HG02588 (cell line): ENCODE data around the gene ZNF319.

Experiments
- ATAC-seq: cut with Tn5 transposase; IDR thresholded peaks from one replicate; pipeline ENCODE4 v1.9.1; 2021; ENCODE audit warnings: mild to moderate bottlenecking, moderate library complexity; ENCODE audit not compliant: unreplicated experiment

ZNF319 gene

DNA sequence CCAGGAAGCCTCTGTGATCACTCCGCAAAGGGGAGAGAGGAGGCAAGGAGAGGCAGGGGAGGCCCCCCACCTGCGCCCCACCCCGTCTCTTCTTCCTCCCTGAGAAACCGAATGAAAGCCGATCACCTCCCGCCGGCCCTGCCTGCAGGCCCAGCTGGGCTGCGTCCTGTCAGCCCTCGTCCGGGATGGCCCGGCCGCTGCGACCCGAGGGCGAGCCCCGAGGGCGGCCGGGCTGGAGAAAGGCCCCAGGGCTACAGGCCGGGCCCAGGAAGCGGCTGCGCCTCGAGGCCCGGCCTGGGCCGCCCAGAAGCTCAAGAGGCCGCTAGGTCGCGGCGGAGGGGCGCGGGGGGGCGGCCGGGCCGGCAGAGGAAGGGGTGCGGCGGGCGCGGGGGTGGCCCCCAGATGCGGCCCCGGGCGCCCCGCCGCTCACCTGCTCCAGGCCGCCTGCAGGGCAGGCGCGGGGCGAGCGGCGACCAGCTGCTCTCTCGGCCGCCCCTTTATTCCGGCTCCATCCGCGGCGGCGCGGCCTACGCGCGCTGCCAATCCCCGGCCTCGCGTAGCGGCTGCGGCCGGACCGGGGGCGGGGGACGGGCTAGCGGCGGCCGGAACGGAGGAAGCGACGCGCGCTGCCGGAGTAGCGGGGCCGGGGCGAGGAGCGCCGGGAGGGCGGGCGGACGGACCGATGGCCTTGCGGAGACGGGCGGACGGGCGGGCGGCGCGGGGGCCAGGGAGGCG lies at the start of gene ZNF319:
Gene ZNF319 (minus strand): TSS at position 702 of the 735 bp plus-strand sequence. CDS start 2,407 bp downstream, outside the sequence.
- peak; percentile 19 for ATAC-seq

DNA sequence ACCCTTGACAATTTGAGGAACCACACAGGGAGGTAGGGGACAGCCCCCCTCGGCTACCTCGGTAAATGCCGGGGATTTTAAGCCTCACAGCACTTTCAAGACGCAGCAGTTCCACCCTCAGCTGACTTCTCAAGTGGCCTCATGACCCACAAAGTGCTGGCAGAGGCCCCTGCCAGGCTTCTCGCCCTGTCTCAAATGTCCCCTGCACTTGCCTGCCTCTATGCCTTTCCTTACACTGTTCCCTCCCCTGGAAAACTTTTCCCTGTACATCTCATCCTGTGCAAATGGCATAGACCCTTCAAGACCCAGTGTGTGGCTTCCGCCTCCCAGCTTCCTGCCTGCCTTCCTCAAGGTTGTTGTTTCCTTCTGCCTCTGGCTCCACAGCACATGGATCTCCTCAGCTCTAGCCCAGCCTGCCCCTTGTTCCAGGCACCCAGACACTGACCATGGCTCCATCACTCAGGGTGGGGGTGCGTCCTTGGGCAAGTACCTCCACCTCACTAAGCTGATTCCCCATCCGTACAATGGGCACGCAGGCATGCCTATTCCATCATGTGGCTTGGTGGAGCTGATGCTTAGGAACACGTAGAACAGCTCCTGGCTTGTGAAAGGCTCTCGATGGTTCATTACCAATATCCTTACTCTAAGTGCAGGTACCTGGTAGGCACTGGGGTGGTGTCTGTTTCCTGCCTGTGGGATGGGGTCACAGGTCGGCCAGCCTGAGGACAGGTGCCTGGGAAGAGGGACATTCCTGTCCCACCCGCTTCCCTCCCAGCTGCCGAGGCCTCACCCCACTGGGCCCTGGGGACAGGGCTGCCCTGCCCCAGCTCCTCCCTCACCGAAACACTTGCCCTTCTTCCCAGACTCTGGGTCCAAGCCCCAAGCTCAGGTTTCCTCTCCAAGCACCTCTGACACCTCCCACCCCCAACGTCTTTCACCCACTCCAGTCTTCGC lies 49.0 kb upstream of the ZNF319 start:
- no peak for ATAC-seq

DNA sequence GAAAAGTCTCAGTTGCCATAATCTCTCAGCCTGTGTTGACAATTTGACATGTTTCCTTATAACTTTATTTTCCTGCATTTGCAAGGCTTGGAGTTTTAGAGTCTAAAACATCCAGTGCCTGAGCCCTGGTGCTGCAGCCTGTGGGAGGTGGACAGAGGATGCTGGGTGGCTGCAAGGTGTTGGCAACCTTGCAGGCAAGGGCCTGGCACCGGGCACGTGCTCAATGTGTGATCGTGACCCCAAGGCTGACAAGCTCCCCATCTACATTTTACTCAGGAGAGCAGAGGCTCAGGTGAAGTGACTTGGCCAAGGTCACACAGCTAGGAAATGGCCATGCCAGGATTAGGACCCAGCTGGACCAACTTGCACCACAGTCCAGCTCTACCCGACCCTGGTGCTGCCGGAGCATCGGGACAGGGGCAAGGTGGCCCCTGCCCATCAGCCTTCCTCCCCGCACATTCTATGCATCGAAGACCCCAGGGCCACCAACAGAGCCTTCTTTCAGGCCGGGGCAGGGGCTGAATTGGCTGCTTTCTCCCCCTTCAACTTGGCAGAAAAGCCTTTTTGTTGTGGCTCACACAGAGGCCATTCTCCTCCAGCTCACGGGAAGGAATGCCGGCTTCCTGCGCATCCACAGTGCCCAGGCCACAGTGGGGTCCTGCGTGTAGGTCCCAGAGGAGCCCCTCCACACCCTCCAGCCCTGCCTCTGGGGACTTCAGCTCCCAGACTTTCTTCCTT lies 48.2 kb upstream of the ZNF319 start:
- no peak for ATAC-seq

DNA sequence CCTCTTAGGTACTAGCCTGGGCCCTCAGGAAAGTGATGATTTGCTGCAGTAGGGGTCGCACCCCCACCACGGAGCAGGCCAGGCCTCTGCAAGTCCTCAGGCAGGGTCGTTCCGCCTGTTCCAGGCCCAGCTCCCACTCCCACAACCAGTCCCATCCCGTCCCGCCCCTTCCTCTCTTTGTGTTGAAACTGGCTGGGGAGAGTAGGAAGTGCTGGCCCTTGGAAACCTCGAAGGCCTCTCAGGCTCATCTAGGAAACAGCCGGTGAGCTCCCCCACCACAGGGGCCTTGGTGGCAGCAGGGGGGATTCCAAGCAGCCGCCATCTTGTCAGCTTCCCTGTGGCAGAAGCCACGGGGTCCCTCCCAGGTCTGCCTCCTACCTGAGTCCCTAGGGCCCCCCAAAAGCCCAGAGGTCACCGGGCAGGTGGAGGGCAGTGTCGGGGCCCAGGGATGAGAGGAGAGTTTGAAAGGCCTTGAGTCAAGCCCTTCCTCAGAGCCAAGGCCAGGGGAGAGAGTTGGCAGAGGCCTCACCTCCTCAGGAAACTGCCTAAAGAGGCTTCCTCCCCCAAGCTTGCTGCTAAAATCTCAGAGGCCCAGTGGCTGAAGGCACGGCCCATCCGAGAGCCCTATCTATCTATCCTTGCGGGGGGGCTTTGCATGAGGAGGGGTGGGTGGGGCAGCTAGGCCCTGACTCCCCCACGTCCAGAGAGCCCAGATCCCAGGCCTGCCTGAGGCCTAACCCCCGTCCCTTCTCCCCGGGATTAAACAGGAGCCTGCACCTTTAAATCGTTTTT lies 47.3 kb upstream of the ZNF319 start:
- ATAC-seq, result no peak

DNA sequence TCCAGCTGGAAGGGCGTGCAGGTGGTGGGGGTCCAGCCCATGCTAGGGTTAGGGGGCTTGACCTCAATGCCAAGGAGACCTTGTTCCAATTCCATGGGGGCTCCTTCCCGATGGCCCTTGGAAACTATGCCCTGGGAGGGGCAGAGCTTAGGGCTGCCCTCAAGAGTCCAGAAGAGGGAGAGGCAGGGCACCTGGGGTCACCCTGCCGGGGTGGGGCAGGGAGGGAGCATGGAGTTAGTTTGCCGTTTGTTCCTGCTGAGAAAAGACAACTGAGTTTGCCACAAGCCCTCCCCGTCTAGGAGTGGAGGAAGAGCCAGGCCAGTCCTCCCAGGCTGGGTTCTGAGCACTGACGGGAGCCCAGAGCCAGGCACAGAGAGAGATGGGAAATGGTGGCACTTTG lies 46.5 kb upstream of the ZNF319 start:
- no peak for ATAC-seq

DNA sequence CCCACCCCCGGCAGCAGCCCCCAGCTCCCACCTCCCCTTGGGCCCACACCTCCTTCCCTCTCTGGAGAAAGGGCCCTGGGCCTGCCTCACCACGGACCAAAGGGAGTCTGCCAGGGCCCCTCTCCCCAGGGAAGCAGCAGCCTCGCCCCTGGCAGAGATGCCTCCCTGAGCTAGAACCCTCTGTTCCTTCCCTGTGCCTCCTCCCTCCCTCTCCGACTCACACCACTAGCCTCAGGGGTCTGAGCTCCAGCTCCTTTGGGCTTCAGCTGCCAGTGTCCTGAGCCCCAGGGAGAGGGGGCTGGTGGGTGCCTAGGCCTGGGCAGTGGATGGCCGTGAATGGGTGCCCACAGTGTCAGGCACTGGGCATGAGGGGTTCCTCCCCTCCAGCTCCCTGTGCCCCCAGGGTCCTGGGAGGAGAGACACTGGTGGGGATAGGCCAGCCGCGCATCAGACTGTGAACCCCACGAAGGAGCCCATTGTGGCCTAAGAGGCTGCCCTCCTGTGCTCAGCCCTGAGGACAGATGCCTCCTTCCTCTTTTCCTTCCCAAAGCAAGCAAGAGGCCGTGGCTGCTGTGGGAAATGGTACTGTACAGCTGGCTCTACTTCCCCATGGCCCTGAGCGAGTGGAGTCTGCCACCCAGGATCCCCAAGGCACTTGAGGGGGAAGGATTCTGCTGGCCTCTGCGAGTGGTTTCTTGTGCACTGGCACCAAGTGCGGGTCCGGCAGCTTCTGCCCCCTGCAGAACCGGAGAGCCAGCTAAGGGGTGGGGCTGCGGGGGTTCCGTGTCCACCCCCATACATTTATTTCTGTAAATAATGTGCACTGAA lies 45.8 kb upstream of the ZNF319 start:
- no peak for ATAC-seq

DNA sequence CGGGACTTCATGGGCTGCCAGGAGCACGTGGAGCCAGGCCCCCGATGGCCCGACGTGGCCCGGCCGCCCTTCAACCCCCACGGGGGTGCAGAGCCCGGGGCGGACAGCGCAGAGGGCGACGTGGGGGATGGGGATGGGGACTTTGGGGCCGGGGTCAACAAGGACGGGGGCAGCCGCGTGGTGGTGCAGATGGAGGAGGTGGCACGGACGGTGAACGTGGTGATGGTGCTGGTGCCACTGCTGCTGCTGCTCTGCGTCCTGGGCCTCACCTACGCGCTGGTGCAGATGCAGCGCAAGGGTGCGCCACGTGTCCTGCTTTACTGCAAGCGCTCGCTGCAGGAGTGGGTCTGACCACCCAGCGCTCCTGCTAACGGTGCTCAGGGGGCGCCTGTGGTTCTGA lies 44.6 kb upstream of the ZNF319 start:
- ATAC-seq, result no peak

DNA sequence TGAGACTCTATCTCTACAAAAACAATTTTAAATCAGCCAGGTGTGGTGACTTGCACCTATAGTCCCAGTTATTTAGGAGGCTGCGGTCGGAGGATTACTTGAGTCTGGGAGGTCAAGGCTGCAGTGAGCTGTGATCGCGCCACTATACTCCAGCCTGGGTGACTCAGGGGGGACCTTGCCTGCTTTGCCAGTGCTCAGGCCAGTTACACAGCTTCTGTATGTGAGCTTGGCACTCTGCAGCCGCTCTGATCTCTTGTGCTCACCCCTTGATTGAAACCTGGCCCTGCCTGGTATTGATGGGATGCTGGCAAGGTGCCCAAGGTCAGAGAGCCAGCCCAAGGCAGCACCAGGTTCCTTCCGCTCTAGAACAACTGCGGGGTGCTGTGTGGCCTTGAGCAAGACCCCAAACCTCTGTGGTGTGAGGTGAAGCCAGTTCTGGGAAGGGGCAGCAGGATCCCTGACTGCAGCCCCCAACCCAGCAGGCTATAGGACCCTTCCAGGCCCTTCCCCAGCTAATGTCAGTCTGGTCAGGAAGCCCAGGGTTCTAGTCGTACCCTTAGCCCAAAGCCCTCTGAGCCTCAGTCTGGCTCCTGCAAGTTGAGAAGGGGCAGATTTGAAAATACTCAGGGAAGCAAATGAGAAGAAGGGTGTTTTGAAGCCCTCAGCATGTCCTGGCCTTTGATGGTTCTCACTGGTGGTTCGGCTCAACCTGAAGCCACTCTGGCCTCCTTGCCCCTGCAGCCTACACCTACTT lies 44.0 kb upstream of the ZNF319 start:
- no peak for ATAC-seq

DNA sequence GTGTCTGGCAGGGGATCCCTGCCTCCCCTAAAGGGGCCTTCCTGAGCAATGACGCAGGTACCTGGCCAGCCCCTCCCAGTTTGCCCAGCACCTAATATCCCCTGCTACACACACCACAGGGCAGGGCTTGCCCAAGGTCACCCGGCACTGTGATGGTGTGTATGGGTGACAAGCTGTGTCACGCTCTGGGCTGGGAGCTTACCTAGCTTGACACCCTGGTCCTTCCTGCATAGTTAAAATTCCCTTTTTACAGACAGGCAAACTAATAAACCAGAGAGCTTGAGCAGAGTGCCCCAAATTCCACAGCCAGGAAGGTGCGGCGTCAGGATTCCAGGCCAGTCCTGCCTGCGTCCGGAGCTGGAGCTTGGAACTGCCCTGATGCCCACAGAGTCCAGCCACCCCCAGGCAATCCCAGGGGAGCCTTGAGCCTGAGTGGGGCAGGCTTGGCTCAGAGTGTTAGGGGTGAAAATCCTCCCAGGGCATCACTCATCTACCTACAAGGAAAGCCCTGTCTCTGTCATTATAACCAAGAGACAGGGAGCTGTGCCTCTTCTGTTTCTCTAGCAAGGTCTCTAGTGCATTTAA lies 43.2 kb upstream of the ZNF319 start:
- ATAC-seq, result no peak

DNA sequence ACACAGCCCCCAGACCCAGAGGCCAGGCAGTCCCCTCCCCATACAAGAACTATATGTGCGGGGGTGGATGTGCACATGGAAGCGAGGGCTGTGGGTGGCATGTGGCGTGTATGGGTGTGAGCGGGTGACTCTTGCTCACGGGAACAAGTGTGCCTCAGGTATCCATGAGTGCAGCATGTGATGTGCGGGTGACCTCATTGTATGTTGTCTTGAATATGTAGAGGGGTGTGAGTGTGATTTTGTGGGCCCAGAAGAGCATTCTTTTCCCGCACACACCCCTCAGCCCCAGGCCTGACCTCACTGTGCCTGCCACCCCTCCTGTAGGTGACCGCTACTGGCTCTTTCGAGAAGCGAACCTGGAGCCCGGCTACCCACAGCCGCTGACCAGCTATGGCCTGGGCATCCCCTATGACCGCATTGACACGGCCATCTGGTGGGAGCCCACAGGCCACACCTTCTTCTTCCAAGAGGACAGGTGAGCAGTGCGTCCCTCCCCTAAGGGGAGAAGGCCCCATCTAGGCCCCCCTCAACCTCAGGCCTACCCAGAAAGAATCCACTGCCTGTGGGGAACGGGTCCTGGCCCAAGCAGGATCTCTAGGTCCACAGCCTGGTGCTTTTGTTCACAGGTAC lies 42.5 kb upstream of the ZNF319 start:
- ATAC-seq, result no peak

DNA sequence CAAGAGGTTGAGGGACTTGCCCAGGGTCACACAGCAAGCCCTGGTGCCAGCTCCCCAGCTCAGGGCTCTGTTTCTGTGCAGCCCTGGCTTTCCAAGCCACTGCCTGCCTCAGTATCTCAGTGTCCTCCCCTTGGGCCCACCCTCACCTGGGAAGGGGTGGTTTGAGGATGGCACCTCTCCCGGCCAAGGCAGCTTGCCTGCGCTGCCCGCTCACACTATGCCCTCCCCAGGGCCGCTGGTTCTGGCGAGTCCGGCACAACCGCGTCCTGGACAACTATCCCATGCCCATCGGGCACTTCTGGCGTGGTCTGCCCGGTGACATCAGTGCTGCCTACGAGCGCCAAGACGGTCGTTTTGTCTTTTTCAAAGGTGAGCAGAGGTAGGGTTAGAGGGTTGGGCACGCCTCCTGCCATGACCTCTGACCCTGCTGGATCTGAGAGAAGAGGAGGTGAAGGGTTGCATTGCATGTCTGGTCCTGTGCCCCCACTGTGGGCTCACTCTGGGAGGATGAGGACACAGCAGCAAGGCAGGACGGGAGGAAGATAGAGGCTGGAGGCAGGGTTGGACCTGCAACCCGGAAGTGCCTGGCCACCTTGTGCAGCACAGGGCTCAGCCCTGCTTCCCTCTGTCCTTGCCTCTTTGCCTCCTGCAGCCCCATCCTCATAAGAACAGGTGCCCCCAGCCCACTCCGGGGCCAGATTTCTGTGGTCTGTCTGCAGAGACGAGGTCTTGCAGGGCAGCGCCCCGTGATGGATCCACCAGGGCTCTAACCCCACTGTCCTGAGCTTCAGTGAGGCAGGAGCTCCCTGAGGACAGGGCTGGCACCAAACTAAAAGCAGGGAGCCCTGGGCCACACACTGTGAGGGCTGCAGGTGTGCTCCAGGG lies 41.8 kb upstream of the ZNF319 start:
- ATAC-seq, result no peak

DNA sequence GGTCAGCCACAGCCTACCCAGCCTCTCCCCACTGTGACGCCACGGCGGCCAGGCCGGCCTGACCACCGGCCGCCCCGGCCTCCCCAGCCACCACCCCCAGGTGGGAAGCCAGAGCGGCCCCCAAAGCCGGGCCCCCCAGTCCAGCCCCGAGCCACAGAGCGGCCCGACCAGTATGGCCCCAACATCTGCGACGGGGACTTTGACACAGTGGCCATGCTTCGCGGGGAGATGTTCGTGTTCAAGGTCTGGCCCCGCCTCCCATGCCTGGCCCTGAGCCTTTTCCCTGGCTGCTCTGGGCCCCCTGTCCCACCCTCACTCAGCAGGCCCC lies 41.1 kb upstream of the ZNF319 start:
- ATAC-seq, result no peak

DNA sequence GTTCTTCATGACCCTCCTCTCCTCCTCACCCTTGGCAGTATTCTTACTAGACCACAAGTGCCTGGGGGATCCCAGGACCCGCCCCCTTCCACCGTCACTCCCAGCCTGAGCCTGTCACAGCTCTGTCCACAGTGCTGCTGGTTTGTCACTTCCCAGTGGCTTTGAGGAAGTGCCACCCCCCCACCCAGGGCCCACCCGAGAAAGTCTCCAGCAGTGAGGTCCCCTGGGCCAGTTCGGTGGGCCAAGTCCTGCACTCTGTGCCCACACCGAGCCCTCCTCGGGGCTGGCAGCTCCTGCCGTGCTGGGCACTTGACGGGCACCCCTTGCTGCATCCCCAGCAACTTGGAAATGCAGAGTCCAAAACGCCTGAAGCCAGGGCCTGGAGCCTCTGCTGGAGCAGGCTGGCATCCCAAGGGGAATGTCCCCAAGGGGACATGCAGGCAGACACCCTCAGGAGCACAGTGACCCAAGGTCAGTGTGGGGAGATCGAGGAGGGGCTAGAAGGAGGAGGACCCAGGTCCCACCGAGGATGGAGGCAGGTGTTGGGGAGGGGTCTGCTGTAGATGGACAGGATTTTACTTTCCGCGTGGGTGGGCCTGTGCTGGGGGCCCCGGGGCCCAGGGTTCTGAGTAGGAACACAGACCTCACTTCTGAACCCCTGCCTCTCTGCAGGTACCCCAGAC lies 40.6 kb upstream of the ZNF319 start:
- ATAC-seq, result no peak

DNA sequence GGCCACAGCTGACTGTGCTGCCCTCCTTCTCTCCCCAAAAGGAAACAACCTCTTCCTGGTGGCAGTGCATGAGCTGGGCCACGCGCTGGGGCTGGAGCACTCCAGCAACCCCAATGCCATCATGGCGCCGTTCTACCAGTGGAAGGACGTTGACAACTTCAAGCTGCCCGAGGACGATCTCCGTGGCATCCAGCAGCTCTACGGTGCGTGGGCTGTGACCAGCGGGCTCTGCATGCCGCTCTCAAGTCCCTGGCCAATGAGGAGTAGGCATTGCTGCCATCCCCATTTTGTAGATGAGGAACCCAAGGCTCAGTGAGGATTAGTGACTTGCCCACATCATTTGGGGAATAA lies 40.0 kb upstream of the ZNF319 start:
- no peak for ATAC-seq

DNA sequence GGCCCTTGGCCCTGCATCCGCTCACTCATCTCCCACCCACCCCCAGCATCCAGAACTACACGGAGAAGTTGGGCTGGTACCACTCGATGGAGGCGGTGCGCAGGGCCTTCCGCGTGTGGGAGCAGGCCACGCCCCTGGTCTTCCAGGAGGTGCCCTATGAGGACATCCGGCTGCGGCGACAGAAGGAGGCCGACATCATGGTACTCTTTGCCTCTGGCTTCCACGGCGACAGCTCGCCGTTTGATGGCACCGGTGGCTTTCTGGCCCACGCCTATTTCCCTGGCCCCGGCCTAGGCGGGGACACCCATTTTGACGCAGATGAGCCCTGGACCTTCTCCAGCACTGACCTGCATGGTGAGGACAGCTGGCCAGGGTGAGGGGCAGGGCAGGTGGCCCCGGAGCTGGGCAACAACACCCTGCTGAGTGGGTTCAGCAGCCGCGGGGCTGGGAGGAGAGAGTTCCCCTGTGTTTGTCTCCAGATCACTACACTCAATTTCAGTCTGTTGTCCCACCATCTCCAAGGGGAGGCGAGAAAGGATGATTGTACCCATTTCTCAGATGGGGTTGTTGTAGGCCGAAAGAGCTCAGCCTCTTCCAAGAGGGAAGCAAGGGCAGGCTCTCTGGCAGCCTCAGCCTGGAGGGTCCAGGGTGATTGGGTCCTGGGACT lies 39.5 kb upstream of the ZNF319 start:
- no peak for ATAC-seq

DNA sequence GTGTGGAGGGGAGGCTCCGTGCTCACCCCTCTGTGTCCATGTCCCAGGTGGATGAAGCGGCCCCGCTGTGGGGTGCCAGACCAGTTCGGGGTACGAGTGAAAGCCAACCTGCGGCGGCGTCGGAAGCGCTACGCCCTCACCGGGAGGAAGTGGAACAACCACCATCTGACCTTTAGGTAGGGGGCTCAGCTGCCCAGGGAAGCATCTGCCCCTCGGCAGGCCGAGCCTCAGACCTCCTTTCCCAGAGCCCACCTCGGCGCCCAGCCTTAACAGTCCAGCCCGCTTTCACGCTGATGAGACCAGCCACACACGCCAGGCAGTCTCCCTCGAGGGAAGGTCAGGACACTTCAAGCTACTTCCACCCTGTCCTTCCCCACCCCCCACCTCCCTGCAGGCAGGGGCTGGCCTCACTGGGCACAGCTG lies 37.8 kb upstream of the ZNF319 start:
- ATAC-seq, result no peak
